Stimulated activated CD4-positive, alpha-beta T cell treated with anti-CD3 and anti-CD28 coated beads, TNF-alpha, amount 100 ng/mL, for 24 hours (primary cell): ENCODE measurements around the gene HOXC12.

Experiments
- DNase-seq, 3 experiments: peaks; one replicate each; pipeline ENCODE4 v3.0.0-alpha.2; 2020; ENCODE audit warnings: low read depth in 3 of 3

Gene HOXC12

GRCh38 chr12:53956251-53956887 lies 1.7 kb downstream of the HOXC12 start:
- DNase-seq: no peak

- no peak for DNase-seq
Observed at GRCh38 chr12:53956914-53957536, 2.3 kb downstream of the HOXC12 start.

- DNase-seq: no peak
Observed at GRCh38 chr12:53958128-53958527, 3.4 kb downstream of the HOXC12 start.

GRCh38 chr12:53959314-53959713 lies 4.6 kb downstream of the HOXC12 start:
- DNase-seq: no peak

GRCh38 chr12:53960187-53961024 lies 5.7 kb downstream of the HOXC12 start:
- no peak for DNase-seq

GRCh38 chr12:53961025-53961761 lies 6.5 kb downstream of the HOXC12 start:
- DNase-seq: no peak

GRCh38 chr12:53963005-53963404 lies 8.3 kb downstream of the HOXC12 start:
- DNase-seq: no peak

GRCh38 chr12:53963434-53964314 lies 9.0 kb downstream of the HOXC12 start:
- DNase-seq: no peak

GRCh38 chr12:53964315-53964713 lies 9.6 kb downstream of the HOXC12 start:
- no peak for DNase-seq

GRCh38 chr12:53965281-53966084 lies 10.8 kb downstream of the HOXC12 start:
- no peak for DNase-seq

GRCh38 chr12:53966085-53966384 lies 11.3 kb downstream of the HOXC12 start:
- DNase-seq: no peak

GRCh38 chr12:53966385-53967133 lies 11.9 kb downstream of the HOXC12 start:
- DNase-seq: no peak

- no peak for DNase-seq
Observed at GRCh38 chr12:53967421-53967925, 12.8 kb downstream of the HOXC12 start.

- DNase-seq: no peak
Observed at GRCh38 chr12:53968214-53969127, 13.8 kb downstream of the HOXC12 start.

- DNase-seq: no peak
Observed at GRCh38 chr12:53969588-53970259, 15.0 kb downstream of the HOXC12 start.

GRCh38 chr12:53970451-53970850 lies 15.7 kb downstream of the HOXC12 start:
- DNase-seq: no peak

GRCh38 chr12:53971129-53971528 lies 16.4 kb downstream of the HOXC12 start:
- DNase-seq: no peak

GRCh38 chr12:53971686-53972085 lies 17.0 kb downstream of the HOXC12 start:
- no peak for DNase-seq
